Measurements from ENCODE around the gene TRAK2.
A peak's percentile ranks its signal among the peaks of the same experiment; 100 is the strongest.

TRAK2 gene

DNA sequence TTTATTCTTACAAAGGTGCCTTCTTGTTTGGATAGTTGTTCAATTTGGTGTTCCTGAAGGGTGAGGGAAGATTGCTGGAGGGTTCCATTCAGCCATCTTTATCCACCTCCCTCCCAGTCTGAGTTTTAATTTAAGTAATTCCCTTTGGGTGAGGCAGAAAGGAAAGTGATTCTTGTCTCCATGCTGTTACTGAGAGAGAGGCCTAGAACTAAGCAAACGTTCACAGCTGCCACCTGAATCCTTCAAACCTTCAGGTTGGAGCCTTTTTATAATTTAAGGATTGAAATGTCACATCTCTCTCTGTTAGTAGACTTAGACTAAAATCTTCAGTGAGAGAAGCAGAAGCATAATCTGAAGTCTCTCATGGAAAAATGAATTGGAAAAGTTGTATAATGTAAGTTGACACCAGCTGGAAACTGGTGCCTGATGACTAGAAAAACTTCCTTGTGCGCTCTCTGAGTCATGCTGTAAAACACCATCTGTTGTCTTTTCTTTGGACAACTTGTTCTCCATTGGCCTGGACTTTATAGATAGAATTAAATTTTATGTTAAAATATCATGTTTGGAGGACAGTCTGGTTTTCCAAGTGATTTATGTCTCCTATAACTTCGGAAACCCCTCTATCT lies 14.9 kb upstream of the TRAK2 start:
- TF ChIP-seq, protein P1, sequence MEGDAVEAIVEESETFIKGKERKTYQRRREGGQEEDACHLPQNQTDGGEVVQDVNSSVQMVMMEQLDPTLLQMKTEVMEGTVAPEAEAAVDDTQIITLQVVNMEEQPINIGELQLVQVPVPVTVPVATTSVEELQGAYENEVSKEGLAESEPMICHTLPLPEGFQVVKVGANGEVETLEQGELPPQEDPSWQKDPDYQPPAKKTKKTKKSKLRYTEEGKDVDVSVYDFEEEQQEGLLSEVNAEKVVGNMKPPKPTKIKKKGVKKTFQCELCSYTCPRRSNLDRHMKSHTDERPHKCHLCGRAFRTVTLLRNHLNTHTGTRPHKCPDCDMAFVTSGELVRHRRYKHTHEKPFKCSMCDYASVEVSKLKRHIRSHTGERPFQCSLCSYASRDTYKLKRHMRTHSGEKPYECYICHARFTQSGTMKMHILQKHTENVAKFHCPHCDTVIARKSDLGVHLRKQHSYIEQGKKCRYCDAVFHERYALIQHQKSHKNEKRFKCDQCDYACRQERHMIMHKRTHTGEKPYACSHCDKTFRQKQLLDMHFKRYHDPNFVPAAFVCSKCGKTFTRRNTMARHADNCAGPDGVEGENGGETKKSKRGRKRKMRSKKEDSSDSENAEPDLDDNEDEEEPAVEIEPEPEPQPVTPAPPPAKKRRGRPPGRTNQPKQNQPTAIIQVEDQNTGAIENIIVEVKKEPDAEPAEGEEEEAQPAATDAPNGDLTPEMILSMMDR (IDR thresholded peaks at IDR 0.05; ENCODE audit: control insufficient read depth, extremely low read depth, insufficient read depth) = no peak
- peak; percentile 59 for DNase-seq (ENCODE audit: low read depth)
- H3K4me3 ChIP-seq (ENCODE audit: low read depth, low read length) = no peak overlapping the region

DNA sequence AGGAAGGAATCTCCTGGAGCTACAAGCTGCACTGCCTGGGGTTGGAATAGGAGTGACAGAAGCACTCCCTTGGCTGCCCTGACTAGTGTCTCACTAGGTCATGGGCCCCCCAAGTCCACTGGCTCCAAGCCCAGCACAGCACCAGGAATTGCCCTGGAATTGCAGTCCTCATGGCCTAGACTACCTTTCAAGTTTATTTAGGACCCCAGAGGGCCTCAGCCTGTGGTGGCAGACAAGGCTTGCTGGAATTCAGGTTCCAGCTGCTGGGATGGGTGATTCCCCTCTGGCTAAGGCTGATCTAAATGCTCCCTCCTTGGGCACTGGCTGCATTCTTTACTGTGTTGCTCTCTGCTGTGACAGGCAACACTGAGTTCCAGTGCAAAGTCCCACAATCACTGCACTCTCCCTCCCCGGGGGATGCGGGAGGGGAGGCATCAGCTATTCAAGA lies 14.3 kb upstream of the TRAK2 start:
- no peak for DNase-seq (ENCODE audit: low read depth)
- TF ChIP-seq, protein P1 (IDR thresholded peaks at IDR 0.05; ENCODE audit: control insufficient read depth, extremely low read depth, insufficient read depth) = no peak
- H3K4me3 ChIP-seq (ENCODE audit: low read depth, low read length) = no peak overlapping the region

DNA sequence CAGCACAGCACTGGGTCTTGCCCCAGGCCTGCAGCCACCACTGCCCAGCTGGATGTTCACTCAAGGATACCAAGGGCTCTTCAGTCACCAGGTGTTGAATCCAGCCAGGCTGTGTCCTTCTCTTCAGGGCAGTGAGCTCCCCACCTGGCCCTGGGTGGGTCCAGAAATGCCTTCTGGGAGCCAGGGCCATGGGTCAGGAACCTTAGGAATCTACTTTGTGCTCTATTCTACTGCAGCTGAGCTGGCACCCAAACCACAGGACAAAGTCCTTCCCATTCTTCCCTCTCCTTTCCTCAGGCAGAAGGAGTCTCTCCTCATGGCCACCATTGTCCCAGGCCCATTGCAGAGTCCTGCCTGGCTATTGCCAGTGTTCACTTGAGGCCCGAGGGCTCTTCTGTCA lies 13.3 kb upstream of the TRAK2 start:
- H3K4me3 ChIP-seq (ENCODE audit: low read depth, low read length) = no peak overlapping the region
- DNase-seq (ENCODE audit: low read depth) = no peak
- TF ChIP-seq, protein P1 (IDR thresholded peaks at IDR 0.05; ENCODE audit: control insufficient read depth, extremely low read depth, insufficient read depth) = no peak

DNA sequence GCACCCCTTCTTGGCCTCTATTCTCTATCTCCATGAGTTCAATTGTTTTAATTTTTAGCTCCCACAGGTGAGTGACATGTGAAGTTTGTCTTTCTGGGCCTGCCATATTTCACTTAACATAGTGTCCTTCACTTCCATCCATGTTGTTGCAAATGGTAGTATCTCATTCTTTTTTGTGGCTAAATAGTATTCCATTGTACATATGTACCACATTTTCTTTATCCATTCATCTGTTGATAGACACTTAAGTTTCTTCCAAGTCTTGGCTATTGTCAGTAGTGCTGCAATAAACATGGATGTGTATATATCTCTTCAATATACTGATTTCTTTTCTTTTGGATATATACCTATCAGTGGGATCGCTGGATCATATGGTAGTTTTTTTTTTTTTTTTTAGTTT lies 9.3 kb upstream of the TRAK2 start:
- TF ChIP-seq, protein P1 (IDR thresholded peaks at IDR 0.05; ENCODE audit: control insufficient read depth, extremely low read depth, insufficient read depth) = no peak
- H3K4me3 ChIP-seq (ENCODE audit: low read depth, low read length) = no peak overlapping the region
- no peak for DNase-seq (ENCODE audit: low read depth)

- TF ChIP-seq, protein P1 (IDR thresholded peaks at IDR 0.05; ENCODE audit: control insufficient read depth, extremely low read depth, insufficient read depth) = no peak
- no peak for DNase-seq (ENCODE audit: low read depth)
- no peak overlapping the region for H3K4me3 ChIP-seq (ENCODE audit: low read depth, low read length)
Measured at GRCh38 chr2:201458381-201458780, 7.1 kb upstream of the TRAK2 start.

DNA sequence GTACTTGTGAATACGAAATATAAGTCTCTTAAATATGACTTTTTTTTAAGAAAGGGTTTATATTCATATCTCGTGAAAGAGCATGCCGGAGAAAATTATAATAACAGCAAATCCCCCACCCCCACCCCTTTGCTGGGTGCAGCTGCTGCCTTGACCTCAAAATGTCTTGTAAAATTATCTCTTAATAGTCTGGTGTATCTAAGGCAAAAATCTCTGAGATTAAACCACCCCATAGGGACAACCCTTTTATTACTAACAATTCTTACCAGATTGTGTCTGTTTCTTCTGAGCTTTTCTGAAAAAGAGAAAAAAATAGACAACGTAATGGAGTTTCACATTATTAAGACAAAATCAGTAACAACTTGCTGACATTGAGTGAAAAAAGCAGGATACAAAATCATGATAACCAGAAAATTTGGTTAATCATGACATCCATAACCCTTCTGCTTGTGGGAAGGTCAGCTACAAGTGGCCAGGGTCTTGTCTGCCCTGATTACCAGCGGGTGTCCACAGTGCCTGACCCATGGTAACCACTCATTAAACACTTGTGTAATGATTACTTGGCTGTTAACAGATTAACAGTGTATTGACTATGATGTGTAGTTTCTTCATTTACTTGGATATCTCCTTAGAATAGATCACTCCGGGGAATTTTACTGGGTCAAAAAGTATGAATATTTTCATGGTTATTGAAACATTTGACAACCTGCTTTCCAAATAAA lies 1.8 kb upstream of the TRAK2 start:
- no peak for DNase-seq (ENCODE audit: low read depth)
- TF ChIP-seq, protein P1 (IDR thresholded peaks at IDR 0.05; ENCODE audit: control insufficient read depth, extremely low read depth, insufficient read depth) = no peak
- H3K4me3 ChIP-seq (ENCODE audit: low read depth, low read length) = peak overlapping the region; percentile 91
